ENCODE data around the gene CYP2U1. TPM values are rescaled to one million over a fixed set of nuclear protein-coding genes. Genes with fewer than 3 reads are reported as not detected.

Gene CYP2U1
- total RNA-seq, 1 donor from 2014 or later, result 11.0 TPM

- intact Hi-C loops (cut with DNase I), result no loop called here
- Histone ChIP-seq H3K36me3 (no peaks in the 10 kb centered on the region), H3K27ac (no peak overlapping the region), H3K27me3 (ENCODE audit: low read depth) (no peaks in the 10 kb centered on the region), H3K4me3 (no peak overlapping the region), H3K9me3 (no peaks in the 10 kb centered on the region), H3K4me1 (no peaks in the 10 kb centered on the region)
- TF ChIP-seq, protein P1, sequence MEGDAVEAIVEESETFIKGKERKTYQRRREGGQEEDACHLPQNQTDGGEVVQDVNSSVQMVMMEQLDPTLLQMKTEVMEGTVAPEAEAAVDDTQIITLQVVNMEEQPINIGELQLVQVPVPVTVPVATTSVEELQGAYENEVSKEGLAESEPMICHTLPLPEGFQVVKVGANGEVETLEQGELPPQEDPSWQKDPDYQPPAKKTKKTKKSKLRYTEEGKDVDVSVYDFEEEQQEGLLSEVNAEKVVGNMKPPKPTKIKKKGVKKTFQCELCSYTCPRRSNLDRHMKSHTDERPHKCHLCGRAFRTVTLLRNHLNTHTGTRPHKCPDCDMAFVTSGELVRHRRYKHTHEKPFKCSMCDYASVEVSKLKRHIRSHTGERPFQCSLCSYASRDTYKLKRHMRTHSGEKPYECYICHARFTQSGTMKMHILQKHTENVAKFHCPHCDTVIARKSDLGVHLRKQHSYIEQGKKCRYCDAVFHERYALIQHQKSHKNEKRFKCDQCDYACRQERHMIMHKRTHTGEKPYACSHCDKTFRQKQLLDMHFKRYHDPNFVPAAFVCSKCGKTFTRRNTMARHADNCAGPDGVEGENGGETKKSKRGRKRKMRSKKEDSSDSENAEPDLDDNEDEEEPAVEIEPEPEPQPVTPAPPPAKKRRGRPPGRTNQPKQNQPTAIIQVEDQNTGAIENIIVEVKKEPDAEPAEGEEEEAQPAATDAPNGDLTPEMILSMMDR (IDR thresholded peaks at IDR 0.05), result no peak
- DNase-seq (no peak), ATAC-seq (no peak)
These were observed 46.1 kb downstream of the CYP2U1 start for GRCh38 chr4:107977482-107977881.

DNA sequence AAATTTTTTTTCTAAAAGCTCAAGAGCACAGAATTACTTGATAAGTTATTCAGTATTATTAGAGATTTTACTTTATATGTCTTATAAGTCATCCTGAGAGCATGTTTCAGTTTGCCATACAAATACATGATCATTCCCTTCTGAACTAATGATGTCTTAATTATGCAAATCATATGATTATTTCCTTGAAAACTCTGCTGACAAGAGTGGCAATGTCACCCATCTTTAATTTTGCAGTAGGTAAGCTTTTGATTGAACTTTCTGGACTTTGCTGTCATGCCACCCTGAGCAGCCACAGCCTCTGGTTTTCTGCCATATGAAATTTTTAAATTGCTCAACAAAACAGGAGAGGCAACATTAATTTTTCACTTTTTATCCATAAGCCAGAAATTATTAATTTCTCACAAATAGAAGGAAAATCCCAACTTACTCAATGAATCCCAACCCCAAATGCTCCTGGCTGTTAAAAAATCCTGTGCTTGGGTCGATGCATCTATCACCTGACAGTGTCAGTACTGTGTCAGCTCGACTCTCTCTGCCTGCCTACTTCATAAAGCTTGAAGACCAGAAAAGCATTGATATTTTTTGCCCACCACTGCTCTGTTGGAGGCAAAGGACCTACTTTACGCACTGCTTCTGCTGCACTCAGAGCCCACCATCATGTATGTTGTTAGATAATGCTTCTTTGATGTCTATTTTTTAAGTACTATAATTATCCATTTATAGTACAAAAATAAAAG lies 46.8 kb downstream of the CYP2U1 start:
- Histone ChIP-seq H3K4me1 (no peaks in the 10 kb centered on the region), H3K36me3 (no peaks in the 10 kb centered on the region), H3K4me3 (no peak overlapping the region), H3K27me3 (ENCODE audit: low read depth) (no peaks in the 10 kb centered on the region), H3K27ac (no peak overlapping the region), H3K9me3 (no peaks in the 10 kb centered on the region)
- ATAC-seq (no peak), DNase-seq (no peak)
- TF ChIP-seq, protein P1 (IDR thresholded peaks at IDR 0.05), result no peak
- intact Hi-C loops (cut with DNase I), result no loop called here

DNA sequence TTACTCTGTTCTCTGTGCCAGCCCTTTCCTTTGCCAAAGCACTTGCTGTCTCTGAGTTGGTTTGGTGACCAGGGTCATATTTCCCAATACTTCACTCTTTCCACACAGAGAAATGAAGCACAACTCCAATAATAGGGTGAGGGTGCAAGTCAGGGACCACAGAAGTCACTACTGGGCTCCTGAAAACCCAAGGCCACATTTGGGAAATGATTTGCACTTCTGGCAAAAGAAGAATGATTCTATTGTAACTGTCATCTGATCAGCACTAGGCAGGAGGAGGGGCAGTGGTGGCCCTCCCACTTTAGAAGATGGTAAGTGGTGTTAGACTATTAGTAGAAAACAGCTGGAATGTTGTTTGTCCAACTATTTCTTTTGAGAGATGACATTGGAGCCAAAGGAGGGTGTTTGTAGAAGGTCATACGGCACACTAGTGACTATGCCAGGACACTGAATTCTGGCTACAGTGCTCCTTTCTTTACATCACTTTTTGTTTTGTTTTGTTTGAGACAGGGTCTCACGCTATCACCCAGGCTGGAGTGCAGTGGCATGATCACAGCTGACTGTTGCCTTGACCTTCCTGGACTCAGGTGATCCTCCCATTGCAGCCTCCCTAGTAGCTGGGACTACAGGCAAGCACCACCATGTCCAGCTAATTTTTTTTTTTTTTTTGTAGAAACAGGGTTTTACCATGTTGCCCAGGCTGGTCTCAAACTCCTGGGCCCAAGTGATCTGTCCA lies 47.5 kb downstream of the CYP2U1 start:
- ATAC-seq (no peak), DNase-seq (no peak)
- Histone ChIP-seq H3K36me3 (no peaks in the 10 kb centered on the region), H3K27me3 (ENCODE audit: low read depth) (no peaks in the 10 kb centered on the region), H3K4me3 (no peak overlapping the region), H3K9me3 (no peaks in the 10 kb centered on the region), H3K27ac (no peak overlapping the region), H3K4me1 (no peaks in the 10 kb centered on the region)
- intact Hi-C loops (cut with DNase I), result no loop called here
- TF ChIP-seq, protein P1 (IDR thresholded peaks at IDR 0.05), result no peak

GRCh38 chr4:107987916-107988762 lies 56.8 kb downstream of the CYP2U1 start:
- H3K27me3 ChIP-seq (ENCODE audit: low read depth), result no peaks in the 10 kb centered on the region
- H3K9me3 ChIP-seq, result no peaks in the 10 kb centered on the region
- TF ChIP-seq, protein P1 (IDR thresholded peaks at IDR 0.05), result no peak
- DNase-seq, result no peak
- no peak for ATAC-seq
- no peak overlapping the region for H3K4me3 ChIP-seq
- H3K36me3 ChIP-seq, result no peaks in the 10 kb centered on the region
- intact Hi-C loops (cut with DNase I), result no loop called here
- peaks cover 41% of the 10 kb centered on the region for H3K4me1 ChIP-seq
- peak overlapping the region; percentile 88 for H3K27ac ChIP-seq

- Histone ChIP-seq H3K4me1 (peaks cover 46% of the 10 kb centered on the region), H3K9me3 (no peaks in the 10 kb centered on the region), H3K27me3 (ENCODE audit: low read depth) (no peaks in the 10 kb centered on the region), H3K36me3 (no peaks in the 10 kb centered on the region), H3K4me3 (peak overlapping the region; percentile 84), H3K27ac (peak overlapping the region; percentile 88)
- no peak for DNase-seq
- intact Hi-C loops (cut with DNase I), result no loop called here
- ATAC-seq, result peak in 1 of 2 donors; percentile 20
- TF ChIP-seq, protein P1 (IDR thresholded peaks at IDR 0.05), result no peak
These were observed 57.4 kb downstream of the CYP2U1 start for GRCh38 chr4:107988763-107989035.
